GM21737 (cell line): Measurements from ENCODE around the gene STMP1.

ENCODE experiments used
- ATAC-seq: cut with Tn5 transposase; IDR thresholded peaks from one replicate; pipeline ENCODE4 v1.9.1; 2021; ENCODE audit warnings: mild to moderate bottlenecking, moderate library complexity; ENCODE audit not compliant: unreplicated experiment

The STMP1 gene

GRCh38 chr7:135718794-135719437, 56.6 kb downstream of the STMP1 start:
- no peak for ATAC-seq

DNA sequence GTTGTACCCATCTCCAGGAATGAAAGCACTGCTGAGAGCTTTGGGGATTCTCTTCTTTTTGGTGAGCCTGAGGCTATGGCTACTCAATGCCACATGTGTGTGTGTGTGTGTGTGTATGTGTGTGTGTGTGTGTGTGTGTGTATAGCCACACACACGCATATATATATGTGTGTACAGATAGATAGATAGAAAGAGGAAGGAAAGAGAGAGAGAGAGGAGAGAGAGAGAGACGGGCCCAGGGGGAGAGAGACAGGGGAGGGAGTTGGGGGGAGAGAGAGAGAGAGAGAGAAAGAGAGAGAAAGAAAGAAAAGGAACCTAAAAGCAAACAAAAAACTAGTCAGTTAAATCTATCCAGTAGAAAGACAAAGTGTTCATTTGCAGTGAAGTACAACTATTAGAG, 57.4 kb downstream of the STMP1 start:
- ATAC-seq: no peak

DNA sequence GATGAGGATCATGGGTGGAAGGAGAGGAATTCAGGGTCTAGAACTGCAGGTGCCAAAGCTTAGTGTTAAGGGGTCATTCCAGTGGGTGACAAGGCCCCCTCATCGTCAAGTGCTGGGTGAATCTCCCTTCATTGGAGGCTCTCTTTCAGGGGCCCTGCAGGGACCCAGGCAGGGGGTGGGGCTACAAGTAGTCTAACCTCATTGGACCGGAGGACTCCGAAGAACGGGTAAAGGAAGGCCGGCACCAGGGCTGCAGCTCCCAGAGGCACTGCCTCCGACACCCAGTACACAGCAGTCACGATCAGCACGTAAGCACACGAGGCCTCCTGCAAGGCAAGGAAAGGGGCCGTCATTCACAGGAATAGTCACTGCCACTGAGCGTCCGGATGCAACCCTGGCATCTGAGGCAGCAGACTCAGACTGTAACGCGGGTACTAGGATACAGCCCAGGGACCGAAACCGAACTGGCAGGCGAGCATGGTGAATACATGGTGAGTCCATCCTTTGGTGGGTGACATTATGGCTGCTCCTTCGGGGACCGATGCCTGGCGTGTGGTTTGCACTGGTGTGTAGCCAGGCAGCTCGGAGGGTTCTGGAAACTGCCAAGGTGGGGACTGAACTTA, 59.0 kb downstream of the STMP1 start:
- no peak for ATAC-seq

DNA sequence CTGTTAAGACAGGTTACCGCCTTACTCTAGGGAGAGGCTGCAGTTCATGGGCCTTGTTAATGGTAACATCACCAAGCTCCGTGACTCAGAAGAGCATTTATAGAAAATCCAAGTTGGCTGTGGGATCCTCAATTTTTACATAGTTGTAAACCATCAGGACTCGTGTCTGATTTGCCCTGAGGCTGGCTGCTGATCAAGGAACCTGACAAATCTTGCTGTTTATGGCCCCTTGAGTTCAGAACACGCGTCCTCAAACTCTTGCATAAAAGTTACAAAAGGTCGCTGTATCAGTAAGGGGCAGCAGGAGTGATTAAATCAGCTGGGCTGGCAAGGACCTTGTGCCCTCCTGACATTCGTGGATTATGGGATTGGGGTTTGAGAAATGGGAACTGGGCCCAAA, 61.1 kb downstream of the STMP1 start:
- ATAC-seq: no peak
